GM12892 (cell line): ENCODE measurements around the gene KIFC3.
"Not testable (repeated sequence)": the region's sequence is repeated elsewhere in the genome, so short reads cannot be mapped to it uniquely, and the experiment has no call there.

Experiments used
- DNase-seq: peaks from one replicate; pipeline ENCODE4 v3.0.0; 2011; ENCODE audit not compliant: insufficient read length
- FAIRE-seq: peaks from 2 replicates; lab custom pipeline; 2011; peaks lifted over from hg19 to GRCh38; lab: Jason Lieb, UNC
- POLR2A ChIP-seq: IDR thresholded peaks from 2 replicates; pipeline ENCODE4 v1.6.1; 2011; ENCODE audit warnings: low read depth, low read length, control low read depth
- POLR2AphosphoS5 ChIP-seq: IDR thresholded peaks from 2 replicates; pipeline ENCODE4 v1.6.1; 2011; ENCODE audit warnings: low read depth, low read length, control low read depth
- TAF1 ChIP-seq: IDR thresholded peaks from 2 replicates; pipeline ENCODE4 v1.6.1; 2011; ENCODE audit warnings: low read depth, mild to moderate bottlenecking, control low read depth, low read length, borderline replicate concordance

KIFC3 gene

GRCh38 chr16:57800200-57801097 lies 1.8 kb downstream of the KIFC3 start:
- no peak for DNase-seq
- TF ChIP-seq POLR2AphosphoS5: no peak
- FAIRE-seq: no peak

- FAIRE-seq (no peak), DNase-seq (no peak)
- TF ChIP-seq POLR2A (no peak), TAF1 (no peak), POLR2AphosphoS5 (no peak)
Observed at GRCh38 chr16:57799600-57800199, 2.6 kb downstream of the KIFC3 start.

- DNase-seq (no peak), FAIRE-seq (no peak)
- TF ChIP-seq POLR2A (no peak), POLR2AphosphoS5 (no peak), TAF1 (no peak)
Observed at GRCh38 chr16:57798953-57799599, 3.2 kb downstream of the KIFC3 start.

- FAIRE-seq: no peak
Observed at GRCh38 chr16:57798267-57798810, 4.0 kb downstream of the KIFC3 start.

GRCh38 chr16:57797526-57798266 lies 4.6 kb downstream of the KIFC3 start:
- DNase-seq (no peak), FAIRE-seq (no peak)
- no peak for TF ChIP-seq POLR2A
- TF ChIP-seq POLR2AphosphoS5: no peak
- no peak for TF ChIP-seq TAF1

More at GRCh38 chr16:57798267-57798810, 4.0 kb downstream of the KIFC3 start:
- DNase-seq: no peak
- TF ChIP-seq POLR2A (no peak), POLR2AphosphoS5 (no peak), TAF1 (no peak)

GRCh38 chr16:57797216-57797525 lies 5.1 kb downstream of the KIFC3 start:
- no peak for DNase-seq
- no peak for FAIRE-seq
- TF ChIP-seq POLR2A (no peak), TAF1 (no peak), POLR2AphosphoS5 (no peak)

GRCh38 chr16:57796014-57796413 lies 6.3 kb downstream of the KIFC3 start:
- DNase-seq, FAIRE-seq: not testable (repeated sequence)

GRCh38 chr16:57795431-57795878 lies 6.8 kb downstream of the KIFC3 start:
- FAIRE-seq: no peak
- no peak for TF ChIP-seq POLR2A
- TF ChIP-seq POLR2AphosphoS5: no peak
- no peak for TF ChIP-seq TAF1
- no peak for DNase-seq

- no peak for FAIRE-seq
- no peak for DNase-seq
- no peak for TF ChIP-seq POLR2AphosphoS5
- TF ChIP-seq POLR2A: no peak
- TF ChIP-seq TAF1: no peak
Observed at GRCh38 chr16:57794849-57795430, 7.4 kb downstream of the KIFC3 start.

GRCh38 chr16:57791893-57792461 lies 10.3 kb downstream of the KIFC3 start:
- FAIRE-seq: no peak
- no peak for DNase-seq
- TF ChIP-seq POLR2AphosphoS5: no peak
- no peak for TF ChIP-seq TAF1
- TF ChIP-seq POLR2A: no peak

- no peak for FAIRE-seq
- no peak for DNase-seq
- no peak for TF ChIP-seq POLR2AphosphoS5
- TF ChIP-seq POLR2A: no peak
- TF ChIP-seq TAF1: no peak
Observed at GRCh38 chr16:57791195-57791892, 10.9 kb downstream of the KIFC3 start.
